ENCODE data around the gene PPP1R13L. TPM values are rescaled to one million over a fixed set of nuclear protein-coding genes. Genes with fewer than 3 reads are reported as not detected.
A peak's percentile ranks its signal among the peaks of the same experiment; 100 is the strongest.

PPP1R13L gene
- total and polyA plus RNA-seq, 2 donors (not counting 1 experiment from before 2014, with no cell fraction given) = 3.0 to 5.8 TPM

- Histone ChIP-seq H3K27me3 (ENCODE audit: control insufficient read depth, insufficient read depth, low read length) (no peaks in the 10 kb centered on the region), H3K4me3 (replicated peaks in 1 of 4; ENCODE audit: control extremely low read depth in 1 of 4, insufficient read depth in 1 of 4, low read depth in 3 of 4, low read length in 4 of 4) (peak overlapping the region; percentile 68 to 96 (median 94)), H3K4me2 (ENCODE audit: extremely low read depth, insufficient read depth, low read length) (peak overlapping the region; percentile 98), H3K36me3 (ENCODE audit: control insufficient read depth, insufficient read depth, low read length) (no peaks in the 10 kb centered on the region), H3K27ac (ENCODE audit: insufficient read depth, low read length) (peak overlapping the region; percentile 98), H4K20me1 (ENCODE audit: control insufficient read depth, extremely low read depth, insufficient read depth, low read length) (no peaks in the 10 kb centered on the region), H3K4me1 (ENCODE audit: control insufficient read depth, extremely low read depth, insufficient read depth, low read length) (peaks cover 8% of the 10 kb centered on the region), H3K9ac (ENCODE audit: insufficient read depth, low read length) (peak overlapping the region; percentile 90), H2AFZ (ENCODE audit: low read length) (no peak overlapping the region), H3K79me2 (ENCODE audit: control insufficient read depth, insufficient read depth, low read length) (peaks cover 6% of the 10 kb centered on the region), H3K9me3 (ENCODE audit: control insufficient read depth, insufficient read depth, low read depth, low read length) (no peaks in the 10 kb centered on the region)
- TF ChIP-seq EZH2 (IDR thresholded peaks at IDR 0.05; ENCODE audit: low read length, missing control alignments) (no peak), CTCF (conservative IDR thresholded peaks at IDR 0.05 in 1 of 2, IDR thresholded peaks at IDR 0.05 in 1 of 2; ENCODE audit: low read depth in 1 of 2, low read length in 2 of 2) (no peak)
- DNase-seq (ENCODE audit: low read depth in 2 of 2) = no peak
Observed at GRCh38 chr19:45407091-45407375, 2.2 kb upstream of the PPP1R13L start.

GRCh38 chr19:45406226-45407090 lies 1.6 kb upstream of the PPP1R13L start, which contains the start of gene POLR1G:
Gene POLR1G (plus strand): TSS chr19:45406644. CDS start chr19:45406697, 53 bp downstream.
- H3K4me2 ChIP-seq (ENCODE audit: extremely low read depth, insufficient read depth, low read length) = peak within 1 kb of the TSS; percentile 98
- peaks cover 8% of the 10 kb centered on the region for H3K4me1 ChIP-seq (ENCODE audit: control insufficient read depth, extremely low read depth, insufficient read depth, low read length)
- H3K27ac ChIP-seq (ENCODE audit: insufficient read depth, low read length) = peak within 1 kb of the TSS; percentile 98
- H3K9ac ChIP-seq (ENCODE audit: insufficient read depth, low read length) = peak within 1 kb of the TSS; percentile 90
- H3K79me2 ChIP-seq (ENCODE audit: control insufficient read depth, insufficient read depth, low read length) = peaks cover 6% of the 10 kb centered on the region
- peak within 1 kb of the TSS; percentile 68 to 96 (median 94) for H3K4me3 ChIP-seq (replicated peaks in 1 of 4; ENCODE audit: control extremely low read depth in 1 of 4, insufficient read depth in 1 of 4, low read depth in 3 of 4, low read length in 4 of 4)
- TF ChIP-seq EZH2 (IDR thresholded peaks at IDR 0.05; ENCODE audit: low read length, missing control alignments) (no peak), CTCF (conservative IDR thresholded peaks at IDR 0.05 in 1 of 2, IDR thresholded peaks at IDR 0.05 in 1 of 2; ENCODE audit: low read depth in 1 of 2, low read length in 2 of 2) (no peak)
- no peaks in the 10 kb centered on the region for H3K27me3 ChIP-seq (ENCODE audit: control insufficient read depth, insufficient read depth, low read length)
- peak within 1 kb of the TSS; percentile 92 for H2AFZ ChIP-seq (ENCODE audit: low read length)
- DNase-seq (ENCODE audit: low read depth in 2 of 2) = peak; percentile 79 to 86
- H3K36me3 ChIP-seq (ENCODE audit: control insufficient read depth, insufficient read depth, low read length) = no peaks in the 10 kb centered on the region
- no peaks in the 10 kb centered on the region for H3K9me3 ChIP-seq (ENCODE audit: control insufficient read depth, insufficient read depth, low read depth, low read length)
- no peaks in the 10 kb centered on the region for H4K20me1 ChIP-seq (ENCODE audit: control insufficient read depth, extremely low read depth, insufficient read depth, low read length)

GRCh38 chr19:45405435-45406225 lies 761 bp upstream of the PPP1R13L start:
- Histone ChIP-seq H3K4me3 (replicated peaks in 1 of 4; ENCODE audit: control extremely low read depth in 1 of 4, insufficient read depth in 1 of 4, low read depth in 3 of 4, low read length in 4 of 4) (peak overlapping the region; percentile 68 to 96 (median 94)), H3K4me2 (ENCODE audit: extremely low read depth, insufficient read depth, low read length) (peak overlapping the region; percentile 98), H3K79me2 (ENCODE audit: control insufficient read depth, insufficient read depth, low read length) (peaks cover 6% of the 10 kb centered on the region), H3K27ac (ENCODE audit: insufficient read depth, low read length) (peak overlapping the region; percentile 98), H3K4me1 (ENCODE audit: control insufficient read depth, extremely low read depth, insufficient read depth, low read length) (peaks cover 8% of the 10 kb centered on the region), H3K27me3 (ENCODE audit: control insufficient read depth, insufficient read depth, low read length) (no peaks in the 10 kb centered on the region), H3K9me3 (ENCODE audit: control insufficient read depth, insufficient read depth, low read depth, low read length) (no peaks in the 10 kb centered on the region), H2AFZ (ENCODE audit: low read length) (peak overlapping the region; percentile 92), H4K20me1 (ENCODE audit: control insufficient read depth, extremely low read depth, insufficient read depth, low read length) (no peaks in the 10 kb centered on the region), H3K36me3 (ENCODE audit: control insufficient read depth, insufficient read depth, low read length) (no peaks in the 10 kb centered on the region), H3K9ac (ENCODE audit: insufficient read depth, low read length) (peak overlapping the region; percentile 90)
- no peak for TF ChIP-seq CTCF (conservative IDR thresholded peaks at IDR 0.05 in 1 of 2, IDR thresholded peaks at IDR 0.05 in 1 of 2; ENCODE audit: low read depth in 1 of 2, low read length in 2 of 2)
- no peak for TF ChIP-seq EZH2 (IDR thresholded peaks at IDR 0.05; ENCODE audit: low read length, missing control alignments)
- peak; percentile 85 to 87 for DNase-seq (ENCODE audit: low read depth in 2 of 2)
